NCI-H187 treated with DMSO at 0.1 percent for 48 hours (cell line): ENCODE data around the gene SLC49A4.

Source experiments
- DNase-seq: peaks from one replicate; lab custom pipeline; 2025; lab: John Stamatoyannopoulos, UW

The SLC49A4 gene

DNA sequence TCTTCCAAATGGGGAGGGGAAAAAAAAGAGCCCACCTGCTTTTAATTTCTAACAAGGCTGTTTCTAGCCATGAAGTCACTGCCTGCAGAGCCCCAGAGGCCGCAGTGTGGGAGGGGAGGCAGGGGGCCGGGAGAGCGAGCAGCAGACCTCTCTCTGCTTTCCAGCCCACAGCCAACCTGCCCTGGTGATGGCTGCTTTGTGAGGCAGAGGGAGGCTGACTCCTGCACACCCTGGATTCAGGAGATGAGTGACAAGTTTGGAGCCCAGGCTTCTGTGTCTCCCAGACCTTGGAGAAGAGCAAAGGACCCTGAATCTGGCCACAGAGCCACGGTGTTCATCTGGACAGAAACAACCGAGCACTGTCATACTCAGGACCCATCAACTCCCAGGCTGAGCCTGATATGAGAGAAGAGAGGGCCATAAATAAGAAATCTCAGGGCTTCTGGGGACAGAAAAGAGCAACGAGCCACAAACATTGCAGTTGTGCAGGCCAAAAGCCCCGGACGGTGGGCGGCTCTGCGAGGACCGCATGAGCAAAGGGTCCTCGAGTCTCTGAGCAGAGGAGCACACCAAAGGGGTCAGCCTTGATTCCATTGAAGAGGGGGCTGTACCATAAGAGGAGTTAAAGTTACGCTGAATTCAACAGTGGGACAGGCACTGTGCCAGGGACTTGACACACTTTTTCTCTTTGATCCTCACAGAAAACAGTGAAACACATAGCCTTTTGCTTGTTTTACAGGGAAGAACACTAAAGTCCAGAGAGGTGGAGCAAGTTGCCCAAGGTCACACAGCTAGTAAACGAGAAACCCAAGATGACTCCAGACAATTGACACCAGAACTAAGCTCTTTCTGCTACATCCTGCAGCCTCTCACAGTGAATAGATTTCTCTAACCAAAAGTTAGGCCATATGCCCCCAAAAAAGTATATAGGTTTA lies 135.5 kb downstream of the SLC49A4 start:
- no peak for DNase-seq
